ENCODE measurements around the gene ARID3C.

- TF ChIP-seq GATA2 (IDR thresholded peaks at IDR 0.05; ENCODE audit: low read depth, low read length) (no peak), GATA3 (IDR thresholded peaks at IDR 0.05; ENCODE audit: low read depth, low read length) (no peak)
Measured at GRCh38 chr9:34577400-34578240, 51.2 kb downstream of the ARID3C start.

Data from SH-SY5Y (cell line).